ENCODE results near the gene TPD52L2. TPM values are rescaled to one million over a fixed set of nuclear protein-coding genes. Genes with fewer than 3 reads are reported as not detected.
"Not testable (repeated sequence)": the region's sequence is repeated elsewhere in the genome, so short reads cannot be mapped to it uniquely, and the experiment has no call there.

Gene TPD52L2
- total RNA-seq, 1 donor from 2014 or later, result 88.1 TPM

- Mint-ChIP-seq H3K36me3 (ENCODE audit: insufficient read depth) (peaks cover 10% of the 10 kb centered on the region), H3K4me1 (ENCODE audit: low read depth) (peaks cover 14% of the 10 kb centered on the region), H3K27me3 (no peaks in the 10 kb centered on the region), H3K9me3 (ENCODE audit: low read depth) (no peaks in the 10 kb centered on the region), H3K4me3 (ENCODE audit: low read depth) (peak overlapping the region; percentile 16), H3K27ac (peak overlapping the region; percentile 76)
- no peak for DNase-seq (ENCODE audit: low spot score, unreplicated experiment)
- TF ChIP-seq CTCF (IDR thresholded peaks at IDR 0.05; ENCODE audit: unreplicated experiment), result no peak
Observed at GRCh38 chr20:63868264-63868663, 3.2 kb downstream of the TPD52L2 start.

- Mint-ChIP-seq H3K27me3 (no peaks in the 10 kb centered on the region), H3K36me3 (ENCODE audit: insufficient read depth) (peaks cover 21% of the 10 kb centered on the region), H3K4me3 (ENCODE audit: low read depth) (no peak overlapping the region), H3K9me3 (ENCODE audit: low read depth) (no peaks in the 10 kb centered on the region), H3K4me1 (ENCODE audit: low read depth) (no peaks in the 10 kb centered on the region), H3K27ac (no peak overlapping the region)
- DNase-seq (ENCODE audit: low spot score, unreplicated experiment), result no peak
- TF ChIP-seq CTCF (IDR thresholded peaks at IDR 0.05; ENCODE audit: unreplicated experiment), result no peak
Observed at GRCh38 chr20:63873477-63873971, 8.5 kb downstream of the TPD52L2 start.

GRCh38 chr20:63874241-63874640, 9.2 kb downstream of the TPD52L2 start:
- not testable (repeated sequence) for H3K4me1 Mint-ChIP-seq (ENCODE audit: low read depth); H3K9me3 Mint-ChIP-seq (ENCODE audit: low read depth); DNase-seq (ENCODE audit: low spot score, unreplicated experiment); H3K4me3 Mint-ChIP-seq (ENCODE audit: low read depth); H3K27me3 Mint-ChIP-seq; H3K27ac Mint-ChIP-seq
- peaks cover 21% of the 10 kb centered on the region for H3K36me3 Mint-ChIP-seq (ENCODE audit: insufficient read depth)

- DNase-seq (ENCODE audit: low spot score, unreplicated experiment), result no peak
- H3K36me3 Mint-ChIP-seq (ENCODE audit: insufficient read depth), result peaks cover 20% of the 10 kb centered on the region
- H3K4me1 Mint-ChIP-seq (ENCODE audit: low read depth), result no peaks in the 10 kb centered on the region
Observed at GRCh38 chr20:63876489-63877036, 11.5 kb downstream of the TPD52L2 start.

GRCh38 chr20:63877755-63878470, 12.8 kb downstream of the TPD52L2 start:
- DNase-seq (ENCODE audit: low spot score, unreplicated experiment), result no peak
- peaks cover 17% of the 10 kb centered on the region for H3K36me3 Mint-ChIP-seq (ENCODE audit: insufficient read depth)
- H3K4me3 Mint-ChIP-seq (ENCODE audit: low read depth), result no peak overlapping the region
- H3K9me3 Mint-ChIP-seq (ENCODE audit: low read depth), result no peaks in the 10 kb centered on the region
- no peak overlapping the region for H3K27ac Mint-ChIP-seq
- no peaks in the 10 kb centered on the region for H3K4me1 Mint-ChIP-seq (ENCODE audit: low read depth)
- no peaks in the 10 kb centered on the region for H3K27me3 Mint-ChIP-seq
- TF ChIP-seq CTCF (IDR thresholded peaks at IDR 0.05; ENCODE audit: unreplicated experiment), result no peak

More at GRCh38 chr20:63876489-63877036, 11.5 kb downstream of the TPD52L2 start:
- Mint-ChIP-seq H3K27ac (no peak overlapping the region), H3K27me3 (no peaks in the 10 kb centered on the region), H3K4me3 (ENCODE audit: low read depth) (no peak overlapping the region), H3K9me3 (ENCODE audit: low read depth) (no peaks in the 10 kb centered on the region)
- no peak for TF ChIP-seq CTCF (IDR thresholded peaks at IDR 0.05; ENCODE audit: unreplicated experiment)
